ENCODE results near the gene MYLK2.

The MYLK2 gene

GRCh38 chr20:31879143-31879987 lies 60.2 kb downstream of the MYLK2 start:
- DNase-seq = peak; percentile 65

GRCh38 chr20:31881945-31882344 lies 62.8 kb downstream of the MYLK2 start:
- DNase-seq = no peak

DNA sequence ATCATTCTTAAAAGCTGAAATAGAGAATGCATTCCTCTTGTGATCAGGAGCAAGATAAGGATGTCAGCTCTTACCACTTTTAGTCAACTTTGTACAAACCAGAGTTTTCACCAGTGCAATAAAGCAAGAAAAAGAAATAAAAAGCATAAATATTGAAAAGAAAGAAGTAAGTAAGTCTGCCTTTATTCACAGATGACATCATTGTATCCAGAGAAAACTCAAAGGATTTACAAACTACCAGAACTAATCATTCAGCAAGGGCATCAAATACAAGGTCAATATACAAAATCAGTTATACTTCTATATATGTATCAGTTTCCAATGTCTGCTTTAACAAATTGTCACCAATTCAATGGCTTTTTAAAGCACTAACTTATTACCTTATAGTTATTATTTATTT lies 64.7 kb downstream of the MYLK2 start:
- DNase-seq = no peak

Data from KG1 (cell line).